Breast epithelium (tissue), 3 donors: ENCODE measurements around the gene WDR86.

Source experiments
- CTCF ChIP-seq, 3 donors: fragments of 450-650 bp; IDR thresholded peaks; one replicate each; pipeline ENCODE4 v1.5.1; 2016 to 2017; ENCODE audit warnings: antibody characterized with exemption in 3 of 3, mild to moderate bottlenecking in 3 of 3, moderate library complexity in 3 of 3
- POLR2AphosphoS5 ChIP-seq, 3 donors: sonication (generic); formaldehyde crosslinking; IDR thresholded peaks; one replicate each; pipeline ENCODE4 v1.6.1; 2017; ENCODE audit warnings: antibody characterized with exemption in 3 of 3

- TF ChIP-seq CTCF (IDR thresholded peaks at IDR 0.05) (no peak), POLR2AphosphoS5 (IDR thresholded peaks at IDR 0.05) (no peak)
Observed at GRCh38 chr7:151385626-151386300, 24.1 kb downstream of the WDR86 start.
